Testis (tissue), 3 donors: ENCODE data around the gene TEKTIP1. TPM values are rescaled to one million over a fixed set of nuclear protein-coding genes. Genes with fewer than 3 reads are reported as not detected.

Source experiments
- DNase-seq: peaks from one replicate; pipeline ENCODE4 v3.0.0-alpha.2; 2019
- H3K27ac ChIP-seq, 2 donors: fragments of 200-600 bp; sonication (generic); one replicate each; pipeline ENCODE4 v1.5.1; 2019
- H3K27me3 ChIP-seq: fragments of 200-600 bp; sonication (generic); one replicate; pipeline ENCODE4 v1.5.1; 2019
- H3K36me3 ChIP-seq: fragments of 200-600 bp; sonication (generic); one replicate; pipeline ENCODE4 v1.5.1; 2017; ENCODE audit warnings: low read depth; ENCODE audit errors: missing control alignments
- H3K4me1 ChIP-seq: fragments of 200-600 bp; sonication (generic); one replicate; pipeline ENCODE4 v1.5.1; 2019
- H3K4me3 ChIP-seq, 2 donors: fragments of 200-600 bp; sonication (generic); one replicate each; pipeline ENCODE4 v1.5.1; 2017 to 2019
- H3K9me3 ChIP-seq: fragments of 200-600 bp; sonication (generic); one replicate; pipeline ENCODE4 v1.5.1; 2017
- POLR2A ChIP-seq: fragments of 450-650 bp; IDR thresholded peaks from one replicate; pipeline ENCODE4 v1.6.1; 2017; ENCODE audit warnings: antibody characterized with exemption, mild to moderate bottlenecking, moderate library complexity
- WGBS, 2 donors: methylation state at CpG; one replicate each; pipeline ENCODE4 v1.1.5; 2018; 5-methylcytosine and 5-hydroxymethylcytosine counted together
- intact Hi-C: fragments of 100-400 bp; cut with DNase I; formaldehyde crosslinking; loops from one replicate; pipeline ENCODE4 v1.15.1; 2023; ENCODE audit warnings: low total_unique reads
- polyA plus RNA-seq: library from polyadenylated mRNA; stranded (reverse); fragments of 350-450 nt; fragmentation: Illumina TruSeq; extraction: RNeasy Lipid Tissue Mini Kit (QIAGEN cat#74804); gene quantifications from one replicate; pipeline ENCODE4 v1.2.3, GENCODE V29; 2014; ENCODE audit warnings: low read depth, low replicate concordance; ENCODE audit not compliant: insufficient read depth
- total RNA-seq, 2 donors: library from RNA; depleted of rRNA; stranded (reverse); fragments of >200 nt; gene quantifications; one replicate each; pipeline ENCODE4 v1.2.3, GENCODE V29; 2016
- TF ChIP-seq, protein P1 (sequence below), 3 experiments: fragments of 450-650 bp in 2 of 3; fragments of 200-600 bp in 1 of 3; sonication (generic) in 1 of 3; IDR thresholded peaks; one replicate each; pipeline ENCODE4 v1.5.1; 2016 to 2019; ENCODE audit warnings: antibody characterized with exemption in 3 of 3, mild to moderate bottlenecking in 2 of 3, moderate library complexity in 1 of 3

TEKTIP1 gene
- total and polyA plus RNA-seq, 3 donors from 2014 or later, result 35.8 to 68.2 (median 55.9) TPM

- Histone ChIP-seq H3K4me1 (peaks cover 21% of the 10 kb centered on the region), H3K36me3 (no peaks in the 10 kb centered on the region), H3K4me3 (no peak overlapping the region), H3K9me3 (no peaks in the 10 kb centered on the region), H3K27ac (peak overlapping the region in 1 of 2 donors; percentile 19), H3K27me3 (no peaks in the 10 kb centered on the region)
- peak; percentile 56 for DNase-seq
- 58 to 59% methylated on average over 11 to 13 of the region's 13 CpGs for WGBS, 2 donors
- TF ChIP-seq, protein P1, sequence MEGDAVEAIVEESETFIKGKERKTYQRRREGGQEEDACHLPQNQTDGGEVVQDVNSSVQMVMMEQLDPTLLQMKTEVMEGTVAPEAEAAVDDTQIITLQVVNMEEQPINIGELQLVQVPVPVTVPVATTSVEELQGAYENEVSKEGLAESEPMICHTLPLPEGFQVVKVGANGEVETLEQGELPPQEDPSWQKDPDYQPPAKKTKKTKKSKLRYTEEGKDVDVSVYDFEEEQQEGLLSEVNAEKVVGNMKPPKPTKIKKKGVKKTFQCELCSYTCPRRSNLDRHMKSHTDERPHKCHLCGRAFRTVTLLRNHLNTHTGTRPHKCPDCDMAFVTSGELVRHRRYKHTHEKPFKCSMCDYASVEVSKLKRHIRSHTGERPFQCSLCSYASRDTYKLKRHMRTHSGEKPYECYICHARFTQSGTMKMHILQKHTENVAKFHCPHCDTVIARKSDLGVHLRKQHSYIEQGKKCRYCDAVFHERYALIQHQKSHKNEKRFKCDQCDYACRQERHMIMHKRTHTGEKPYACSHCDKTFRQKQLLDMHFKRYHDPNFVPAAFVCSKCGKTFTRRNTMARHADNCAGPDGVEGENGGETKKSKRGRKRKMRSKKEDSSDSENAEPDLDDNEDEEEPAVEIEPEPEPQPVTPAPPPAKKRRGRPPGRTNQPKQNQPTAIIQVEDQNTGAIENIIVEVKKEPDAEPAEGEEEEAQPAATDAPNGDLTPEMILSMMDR (IDR thresholded peaks at IDR 0.05), result no peak
- no peak for TF ChIP-seq POLR2A
- intact Hi-C loops, result no loop called here
Observed at GRCh38 chr19:3503036-3503572, 35.9 kb upstream of the TEKTIP1 start.

DNA sequence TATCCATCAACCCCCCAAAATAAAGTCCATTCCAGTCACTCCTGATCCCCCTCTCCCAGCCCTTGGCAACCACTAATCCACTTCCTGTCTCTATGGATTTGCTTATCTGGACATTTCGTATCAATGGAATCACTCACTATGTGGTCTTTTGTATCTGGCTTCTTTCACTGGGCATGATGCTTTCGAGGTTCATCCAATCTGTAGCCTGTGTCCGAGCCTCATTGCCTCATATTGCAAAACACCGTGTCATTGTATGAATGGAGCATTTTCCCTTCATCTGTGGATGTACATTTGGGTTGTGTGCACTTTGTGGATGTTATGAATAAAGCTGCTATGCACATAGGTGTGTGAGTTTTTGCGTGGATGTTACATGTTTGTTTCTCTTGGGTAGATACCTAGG lies 34.2 kb upstream of the TEKTIP1 start:
- peaks cover 17% of the 10 kb centered on the region for H3K4me1 ChIP-seq
- WGBS, 2 donors, result 63 to 82% methylated on average over 5 of the region's 5 CpGs
- intact Hi-C loops, result no loop called here
- no peak overlapping the region for H3K27ac ChIP-seq
- no peaks in the 10 kb centered on the region for H3K27me3 ChIP-seq
- no peak overlapping the region for H3K4me3 ChIP-seq
- H3K9me3 ChIP-seq, result no peaks in the 10 kb centered on the region
- no peak for TF ChIP-seq POLR2A
- TF ChIP-seq, protein P1 (IDR thresholded peaks at IDR 0.05), result no peak
- H3K36me3 ChIP-seq, result no peaks in the 10 kb centered on the region
- no peak for DNase-seq

- Histone ChIP-seq H3K4me1 (peaks cover 14% of the 10 kb centered on the region), H3K27me3 (no peaks in the 10 kb centered on the region), H3K4me3 (peak within 1 kb of the TSS; percentile 70 to 93), H3K9me3 (no peaks in the 10 kb centered on the region), H3K27ac (peak within 1 kb of the TSS; percentile 79 to 90), H3K36me3 (no peaks in the 10 kb centered on the region)
- DNase-seq, result peak; percentile 99
- TF ChIP-seq POLR2A, result peak; percentile 31
- TF ChIP-seq, protein P1 (IDR thresholded peaks at IDR 0.05), result no peak
- intact Hi-C loops, result no loop called here
- 1 to 3% methylated on average over 21 to 50 of the region's 79 CpGs for WGBS, 2 donors
Observed at GRCh38 chr19:3505598-3506383, 33.2 kb upstream of the TEKTIP1 start, which contains the start of gene FZR1. FZR1 (plus strand) TSS chr19:3506311; CDS start chr19:3522990, 16,679 bp downstream.

DNA sequence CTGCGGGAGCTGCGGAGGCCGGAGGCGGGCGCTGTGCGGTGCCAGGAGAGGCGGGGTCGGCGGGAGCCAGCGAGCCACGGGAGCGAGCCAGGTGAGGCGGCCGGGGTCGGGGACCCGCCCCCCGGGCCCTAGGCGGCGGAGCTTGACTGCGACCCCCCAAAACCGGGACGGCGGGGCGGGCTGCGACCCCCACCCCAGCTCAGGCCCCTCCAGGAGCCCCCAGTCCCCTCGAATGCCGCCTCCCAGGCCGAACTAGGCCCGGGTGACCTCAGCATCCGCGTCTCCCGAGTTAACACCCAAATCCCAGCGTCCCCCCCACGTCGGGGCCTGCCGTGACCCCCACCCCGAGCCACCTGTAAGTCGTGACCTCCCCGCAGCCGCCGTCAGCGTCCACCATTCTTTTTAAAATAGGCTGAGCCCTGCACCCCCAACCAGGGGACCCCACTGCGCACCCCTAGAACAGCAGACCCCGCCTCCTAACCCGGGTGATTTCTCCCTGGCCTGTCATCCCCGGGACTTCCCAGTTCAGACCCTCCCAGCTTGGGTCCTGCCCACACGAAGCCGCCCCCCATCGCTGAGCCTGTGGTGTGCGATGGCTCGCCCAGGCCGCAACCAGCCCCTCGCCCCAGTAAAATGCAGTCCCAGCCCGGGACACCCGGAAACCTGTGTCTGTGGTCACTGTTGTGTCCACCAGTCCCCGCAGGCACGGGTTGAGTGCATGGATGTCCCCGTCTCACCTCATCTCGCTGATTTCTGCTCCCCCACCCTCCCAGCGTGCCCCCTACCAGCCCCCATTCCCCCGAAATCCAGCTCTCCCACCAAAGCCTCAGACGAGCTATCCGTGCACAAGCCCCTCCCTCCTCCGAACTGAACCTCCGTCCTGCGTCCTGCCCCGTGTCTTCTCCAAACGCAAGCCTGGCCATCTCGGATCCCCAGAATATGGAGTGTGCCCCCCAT lies 32.3 kb upstream of the TEKTIP1 start:
- WGBS, 2 donors, result 0 to 1% methylated on average over 27 to 46 of the region's 69 CpGs
- TF ChIP-seq, protein P1 (IDR thresholded peaks at IDR 0.05), result no peak
- no peak for TF ChIP-seq POLR2A
- DNase-seq, result peak; percentile 39
- no peaks in the 10 kb centered on the region for H3K27me3 ChIP-seq
- H3K9me3 ChIP-seq, result no peaks in the 10 kb centered on the region
- H3K27ac ChIP-seq, result peak overlapping the region; percentile 79 to 90
- no peaks in the 10 kb centered on the region for H3K36me3 ChIP-seq
- intact Hi-C loops, result no loop called here
- H3K4me3 ChIP-seq, result peak overlapping the region; percentile 70 to 93
- H3K4me1 ChIP-seq, result peaks cover 17% of the 10 kb centered on the region
